ENCODE data around the gene SLC43A1. TPM values are rescaled to one million over a fixed set of nuclear protein-coding genes. Genes with fewer than 3 reads are reported as not detected.

SLC43A1 gene
- polyA plus RNA-seq, 1 of the 3 experiments (the other 2 are of a cell fraction), result 4.4 TPM

- no peaks in the 10 kb centered on the region for H3K36me3 ChIP-seq (replicated peaks in 1 of 2; ENCODE audit: control insufficient read depth in 1 of 2, insufficient read depth in 2 of 2, low read length in 1 of 2)
- H3K27ac ChIP-seq (ENCODE audit: low read depth in 2 of 2, low read length in 1 of 2), result no peak overlapping the region
- WGBS (ENCODE audit: low lambda C conversion rate), result 88% methylated on average over 2 of the region's 3 CpGs
- H3K4me2 ChIP-seq, result no peak overlapping the region
- CTCF ChIA-PET, result interaction anchor here (0.6 to 13.8 kb wide), 6 partner anchors 10 to 712 kb away, joined by 3 to 306 read pairs (median 15); no protein-coding TSS in a partner anchor
- peaks cover 4% of the 10 kb centered on the region for H3F3A ChIP-seq (replicated peaks; ENCODE audit: insufficient read depth)
- no peak overlapping the region for H3K9ac ChIP-seq
- no peaks in the 10 kb centered on the region for H3K79me2 ChIP-seq (ENCODE audit: insufficient read depth)
- TF ChIP-seq NRF1 (IDR thresholded peaks at IDR 0.05; ENCODE audit: low read depth, low read length) (no peak), ELF1 (IDR thresholded peaks at IDR 0.05) (no peak), RCOR1 (IDR thresholded peaks at IDR 0.05; ENCODE audit: low read length) (no peak), JUND (IDR thresholded peaks at IDR 0.05) (no peak), FOXJ3 (CRISPR knock-in tag; IDR thresholded peaks at IDR 0.05) (no peak), SIN3A (IDR thresholded peaks at IDR 0.05; ENCODE audit: borderline replicate concordance, low read depth, low read length) (no peak), RXRA (IDR thresholded peaks at IDR 0.05; ENCODE audit: borderline replicate concordance, low read depth) (no peak), USF2 (IDR thresholded peaks at IDR 0.05; ENCODE audit: borderline replicate concordance, low read depth, low read length) (no peak), FOXM1 (IDR thresholded peaks at IDR 0.05; ENCODE audit: low read depth) (no peak), GABPA (IDR thresholded peaks at IDR 0.05; ENCODE audit: low read depth) (no peak), EP300 (IDR thresholded peaks at IDR 0.05; ENCODE audit: borderline replicate concordance in 1 of 2, low read depth in 1 of 2, low read length in 1 of 2) (no peak), TCF12 (IDR thresholded peaks at IDR 0.05) (no peak)
- TF ChIP-seq, protein P1, sequence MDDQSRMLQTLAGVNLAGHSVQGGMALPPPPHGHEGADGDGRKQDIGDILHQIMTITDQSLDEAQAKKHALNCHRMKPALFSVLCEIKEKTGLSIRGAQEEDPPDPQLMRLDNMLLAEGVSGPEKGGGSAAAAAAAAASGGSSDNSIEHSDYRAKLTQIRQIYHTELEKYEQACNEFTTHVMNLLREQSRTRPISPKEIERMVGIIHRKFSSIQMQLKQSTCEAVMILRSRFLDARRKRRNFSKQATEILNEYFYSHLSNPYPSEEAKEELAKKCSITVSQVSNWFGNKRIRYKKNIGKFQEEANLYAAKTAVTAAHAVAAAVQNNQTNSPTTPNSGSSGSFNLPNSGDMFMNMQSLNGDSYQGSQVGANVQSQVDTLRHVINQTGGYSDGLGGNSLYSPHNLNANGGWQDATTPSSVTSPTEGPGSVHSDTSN (IDR thresholded peaks at IDR 0.05), result no peak
- TF ChIP-seq, protein P2, sequence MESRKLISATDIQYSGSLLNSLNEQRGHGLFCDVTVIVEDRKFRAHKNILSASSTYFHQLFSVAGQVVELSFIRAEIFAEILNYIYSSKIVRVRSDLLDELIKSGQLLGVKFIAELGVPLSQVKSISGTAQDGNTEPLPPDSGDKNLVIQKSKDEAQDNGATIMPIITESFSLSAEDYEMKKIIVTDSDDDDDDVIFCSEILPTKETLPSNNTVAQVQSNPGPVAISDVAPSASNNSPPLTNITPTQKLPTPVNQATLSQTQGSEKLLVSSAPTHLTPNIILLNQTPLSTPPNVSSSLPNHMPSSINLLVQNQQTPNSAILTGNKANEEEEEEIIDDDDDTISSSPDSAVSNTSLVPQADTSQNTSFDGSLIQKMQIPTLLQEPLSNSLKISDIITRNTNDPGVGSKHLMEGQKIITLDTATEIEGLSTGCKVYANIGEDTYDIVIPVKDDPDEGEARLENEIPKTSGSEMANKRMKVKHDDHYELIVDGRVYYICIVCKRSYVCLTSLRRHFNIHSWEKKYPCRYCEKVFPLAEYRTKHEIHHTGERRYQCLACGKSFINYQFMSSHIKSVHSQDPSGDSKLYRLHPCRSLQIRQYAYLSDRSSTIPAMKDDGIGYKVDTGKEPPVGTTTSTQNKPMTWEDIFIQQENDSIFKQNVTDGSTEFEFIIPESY (IDR thresholded peaks at IDR 0.05; ENCODE audit: borderline replicate concordance, low read depth), result no peak
- peaks cover 28% of the 10 kb centered on the region for H3K27me3 ChIP-seq (ENCODE audit: insufficient read depth)
- H3K9me2 ChIP-seq, result no peaks in the 10 kb centered on the region
- H3K4me3 ChIP-seq (ENCODE audit: low read depth in 2 of 2, low read length in 1 of 2), result no peak overlapping the region
- POLR2A ChIA-PET, result no interaction called here
- no peak for DNase-seq
- H4K20me1 ChIP-seq (ENCODE audit: insufficient read depth), result no peaks in the 10 kb centered on the region
- peaks cover 11 to 17% of the 10 kb centered on the region in 2 experiments; a peak in 2 of 4 replicates for H3K4me1 ChIP-seq (ENCODE audit: control insufficient read depth in 1 of 2, insufficient read depth in 2 of 2, low read depth in 1 of 2, low read length in 1 of 2)
- H3K9me3 ChIP-seq, result no peaks in the 10 kb centered on the region
- H2AFZ ChIP-seq (ENCODE audit: low read depth), result no peak overlapping the region
These were observed 52.9 kb downstream of the SLC43A1 start for GRCh38 chr11:57462597-57462996.

- no peak overlapping the region for H3K27ac ChIP-seq (ENCODE audit: low read depth in 2 of 2, low read length in 1 of 2)
- H3K9me2 ChIP-seq, result no peaks in the 10 kb centered on the region
- no peak overlapping the region for H2AFZ ChIP-seq (ENCODE audit: low read depth)
- no peaks in the 10 kb centered on the region for H3K36me3 ChIP-seq (replicated peaks in 1 of 2; ENCODE audit: control insufficient read depth in 1 of 2, insufficient read depth in 2 of 2, low read length in 1 of 2)
- H3K4me3 ChIP-seq (ENCODE audit: low read depth in 2 of 2, low read length in 1 of 2), result no peak overlapping the region
- CTCF ChIA-PET, result interaction anchor here (3.4 to 13.8 kb wide), 5 partner anchors 10 to 66 kb away, joined by 11 to 306 read pairs (median 54); partner anchors contain the start of genes SLC43A1 and TIMM10
- no peak overlapping the region for H3K9ac ChIP-seq
- no peak overlapping the region for H3K4me2 ChIP-seq
- TF ChIP-seq RXRA (IDR thresholded peaks at IDR 0.05; ENCODE audit: borderline replicate concordance, low read depth), result no peak
- TF ChIP-seq GATA2 (CRISPR knock-in tag; IDR thresholded peaks at IDR 0.05), result no peak
- TF ChIP-seq MAX (IDR thresholded peaks at IDR 0.05; ENCODE audit: low read depth), result no peak
- H4K20me1 ChIP-seq (ENCODE audit: insufficient read depth), result no peaks in the 10 kb centered on the region
- no peaks in the 10 kb centered on the region for H3K79me2 ChIP-seq (ENCODE audit: insufficient read depth)
- WGBS (ENCODE audit: low lambda C conversion rate), result 83% methylated on average over 11 of the region's 16 CpGs
- POLR2A ChIA-PET, result no interaction called here
- H3K4me1 ChIP-seq (ENCODE audit: control insufficient read depth in 1 of 2, insufficient read depth in 2 of 2, low read depth in 1 of 2, low read length in 1 of 2), result peaks cover 11 to 22% of the 10 kb centered on the region in 2 experiments; a peak in 2 of 4 replicates
- DNase-seq, result no peak
- H3K27me3 ChIP-seq (ENCODE audit: insufficient read depth), result peaks cover 28% of the 10 kb centered on the region
- peaks cover 4% of the 10 kb centered on the region for H3F3A ChIP-seq (replicated peaks; ENCODE audit: insufficient read depth)
- no peaks in the 10 kb centered on the region for H3K9me3 ChIP-seq
These were observed 53.5 kb downstream of the SLC43A1 start for GRCh38 chr11:57461841-57462489.

Data from SK-N-SH (cell line).